Testis (tissue), 3 donors: ENCODE measurements around the gene TEX53. TPM values are rescaled to one million over a fixed set of nuclear protein-coding genes. Genes with fewer than 3 reads are reported as not detected.

ENCODE experiments used
- DNase-seq: peaks from one replicate; pipeline ENCODE4 v3.0.0-alpha.2; 2019
- H3K27ac ChIP-seq, 2 donors: fragments of 200-600 bp; sonication (generic); one replicate each; pipeline ENCODE4 v1.5.1; 2019
- H3K27me3 ChIP-seq: fragments of 200-600 bp; sonication (generic); one replicate; pipeline ENCODE4 v1.5.1; 2019
- H3K36me3 ChIP-seq: fragments of 200-600 bp; sonication (generic); one replicate; pipeline ENCODE4 v1.5.1; 2017; ENCODE audit warnings: low read depth; ENCODE audit errors: missing control alignments
- H3K4me1 ChIP-seq: fragments of 200-600 bp; sonication (generic); one replicate; pipeline ENCODE4 v1.5.1; 2019
- H3K4me3 ChIP-seq, 2 donors: fragments of 200-600 bp; sonication (generic); one replicate each; pipeline ENCODE4 v1.5.1; 2017 to 2019
- H3K9me3 ChIP-seq: fragments of 200-600 bp; sonication (generic); one replicate; pipeline ENCODE4 v1.5.1; 2017
- POLR2A ChIP-seq: fragments of 450-650 bp; IDR thresholded peaks from one replicate; pipeline ENCODE4 v1.6.1; 2017; ENCODE audit warnings: antibody characterized with exemption, mild to moderate bottlenecking, moderate library complexity
- WGBS, 2 donors: methylation state at CpG; one replicate each; pipeline ENCODE4 v1.1.5; 2018; 5-methylcytosine and 5-hydroxymethylcytosine counted together
- intact Hi-C: fragments of 100-400 bp; cut with DNase I; formaldehyde crosslinking; loops from one replicate; pipeline ENCODE4 v1.15.1; 2023; ENCODE audit warnings: low total_unique reads
- polyA plus RNA-seq: library from polyadenylated mRNA; stranded (reverse); fragments of 350-450 nt; fragmentation: Illumina TruSeq; extraction: RNeasy Lipid Tissue Mini Kit (QIAGEN cat#74804); gene quantifications from one replicate; pipeline ENCODE4 v1.2.3, GENCODE V29; 2014; ENCODE audit warnings: low read depth, low replicate concordance; ENCODE audit not compliant: insufficient read depth
- small RNA-seq, 2 donors: library from RNA; depleted of rRNA; stranded (forward); fragments of <200 nt; gene quantifications; one replicate each; pipeline ENCODE3, GENCODE V24; 2016
- total RNA-seq, 2 donors: library from RNA; depleted of rRNA; stranded (reverse); fragments of >200 nt; gene quantifications; one replicate each; pipeline ENCODE4 v1.2.3, GENCODE V29; 2016
- TF ChIP-seq, protein P1 (sequence below), 3 experiments: fragments of 450-650 bp in 2 of 3; fragments of 200-600 bp in 1 of 3; sonication (generic) in 1 of 3; IDR thresholded peaks; one replicate each; pipeline ENCODE4 v1.5.1; 2016 to 2019; ENCODE audit warnings: antibody characterized with exemption in 3 of 3, mild to moderate bottlenecking in 2 of 3, moderate library complexity in 1 of 3

The TEX53 gene
- total and polyA plus RNA-seq, 3 donors from 2014 or later: 13.4 to 68.8 (median 23.5) TPM

- TF ChIP-seq POLR2A: no peak
- TF ChIP-seq, protein P1, sequence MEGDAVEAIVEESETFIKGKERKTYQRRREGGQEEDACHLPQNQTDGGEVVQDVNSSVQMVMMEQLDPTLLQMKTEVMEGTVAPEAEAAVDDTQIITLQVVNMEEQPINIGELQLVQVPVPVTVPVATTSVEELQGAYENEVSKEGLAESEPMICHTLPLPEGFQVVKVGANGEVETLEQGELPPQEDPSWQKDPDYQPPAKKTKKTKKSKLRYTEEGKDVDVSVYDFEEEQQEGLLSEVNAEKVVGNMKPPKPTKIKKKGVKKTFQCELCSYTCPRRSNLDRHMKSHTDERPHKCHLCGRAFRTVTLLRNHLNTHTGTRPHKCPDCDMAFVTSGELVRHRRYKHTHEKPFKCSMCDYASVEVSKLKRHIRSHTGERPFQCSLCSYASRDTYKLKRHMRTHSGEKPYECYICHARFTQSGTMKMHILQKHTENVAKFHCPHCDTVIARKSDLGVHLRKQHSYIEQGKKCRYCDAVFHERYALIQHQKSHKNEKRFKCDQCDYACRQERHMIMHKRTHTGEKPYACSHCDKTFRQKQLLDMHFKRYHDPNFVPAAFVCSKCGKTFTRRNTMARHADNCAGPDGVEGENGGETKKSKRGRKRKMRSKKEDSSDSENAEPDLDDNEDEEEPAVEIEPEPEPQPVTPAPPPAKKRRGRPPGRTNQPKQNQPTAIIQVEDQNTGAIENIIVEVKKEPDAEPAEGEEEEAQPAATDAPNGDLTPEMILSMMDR (IDR thresholded peaks at IDR 0.05): no peak
- peak overlapping the region; percentile 71 to 72 for H3K4me3 ChIP-seq
- H3K27me3 ChIP-seq: no peaks in the 10 kb centered on the region
- 1 to 2% methylated on average over 22 to 52 of the region's 58 CpGs for WGBS, 2 donors
- H3K36me3 ChIP-seq: no peaks in the 10 kb centered on the region
- H3K4me1 ChIP-seq: peaks cover 27% of the 10 kb centered on the region
- H3K9me3 ChIP-seq: no peaks in the 10 kb centered on the region
- intact Hi-C loops: no loop called here
- H3K27ac ChIP-seq: peak overlapping the region; percentile 90 to 95
- DNase-seq: peak; percentile 84
Observed at GRCh38 chr9:114611516-114612271, 45.9 kb downstream of the TEX53 start.

GRCh38 chr9:114608525-114608796 lies 49.1 kb downstream of the TEX53 start:
- DNase-seq: no peak
- WGBS, 2 donors: 58 to 74% methylated on average over 2 of the region's 2 CpGs

GRCh38 chr9:114607671-114608524 lies 49.7 kb downstream of the TEX53 start:
- H3K36me3 ChIP-seq: no peaks in the 10 kb centered on the region
- H3K4me1 ChIP-seq: peaks cover 13% of the 10 kb centered on the region
- no peaks in the 10 kb centered on the region for H3K9me3 ChIP-seq
- intact Hi-C loops: no loop called here
- H3K27ac ChIP-seq: no peak overlapping the region
- no peak for TF ChIP-seq POLR2A
- TF ChIP-seq, protein P1 (IDR thresholded peaks at IDR 0.05): no peak
- no peaks in the 10 kb centered on the region for H3K27me3 ChIP-seq
- 64 to 80% methylated on average over 6 of the region's 6 CpGs for WGBS, 2 donors
- no peak overlapping the region for H3K4me3 ChIP-seq
- no peak for DNase-seq

More at GRCh38 chr9:114608525-114608796, 49.1 kb downstream of the TEX53 start:
- Histone ChIP-seq H3K4me1 (peaks cover 19% of the 10 kb centered on the region), H3K4me3 (no peak overlapping the region), H3K36me3 (no peaks in the 10 kb centered on the region), H3K27ac (no peak overlapping the region), H3K9me3 (no peaks in the 10 kb centered on the region), H3K27me3 (no peaks in the 10 kb centered on the region)
- intact Hi-C loops: no loop called here
- TF ChIP-seq, protein P1 (IDR thresholded peaks at IDR 0.05): no peak

DNA sequence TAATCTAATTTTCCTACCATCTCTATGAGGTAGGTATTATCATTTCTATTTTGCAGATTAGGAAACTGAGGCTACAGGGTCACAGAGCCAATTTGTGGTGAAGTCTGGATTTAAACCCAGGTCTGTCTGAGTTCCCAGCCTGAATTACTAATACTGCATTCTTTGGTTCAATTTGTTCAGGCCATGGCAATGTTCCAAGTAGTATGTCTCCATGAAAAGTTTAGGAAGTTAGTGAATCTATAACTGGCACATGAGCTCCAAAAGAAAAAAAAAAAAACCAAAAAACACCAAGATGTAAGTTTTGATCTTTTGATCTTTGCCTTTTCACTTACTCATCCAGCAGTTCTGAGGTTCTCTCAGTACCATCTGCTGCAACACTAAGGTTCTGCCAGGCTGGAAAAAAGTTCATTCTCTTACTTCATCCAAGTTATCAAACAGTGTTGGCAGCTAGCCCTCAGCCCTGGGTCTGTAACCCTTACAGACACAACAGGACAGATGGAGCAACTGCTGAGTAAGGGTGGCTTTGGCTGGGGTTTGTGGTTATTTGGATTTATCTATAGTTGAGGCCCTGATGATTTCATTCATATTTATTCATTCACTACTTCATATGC lies 50.9 kb downstream of the TEX53 start:
- Histone ChIP-seq H3K27me3 (no peaks in the 10 kb centered on the region), H3K4me1 (peaks cover 6% of the 10 kb centered on the region), H3K36me3 (no peaks in the 10 kb centered on the region), H3K27ac (no peak overlapping the region), H3K4me3 (no peak overlapping the region), H3K9me3 (no peaks in the 10 kb centered on the region)
- TF ChIP-seq POLR2A: no peak
- TF ChIP-seq, protein P1 (IDR thresholded peaks at IDR 0.05): no peak
- intact Hi-C loops: no loop called here
- peak; percentile 79 for DNase-seq

Small RNA genes within 50 kb of the gene (small RNA-seq; reads per million reads assigned to genes)
- gene RF00019: 0 reads per million in 2 donors

Other genes with a start within 250 kb of the TEX53 start
- gene WHRN, start 152.3 kb downstream of the TEX53 start, total RNA-seq: 100 to 1,000 TPM; 181 to 208 TPM
- gene WHRN, start 152.3 kb downstream of the TEX53 start, polyA plus RNA-seq: 70.3 TPM
- 100 to 1,000 TPM; 233 to 243 TPM for gene ATP6V1G1, start 70.0 kb downstream of the TEX53 start, total RNA-seq
- gene ATP6V1G1, start 70.0 kb downstream of the TEX53 start, polyA plus RNA-seq: 215 TPM
- gene TMEM268, start 46.5 kb downstream of the TEX53 start, total RNA-seq: 10 to 100 TPM; 23.8 to 26.1 TPM
- gene TMEM268, start 46.5 kb downstream of the TEX53 start, polyA plus RNA-seq: 11.3 TPM
- gene TEX48, start 24.4 kb upstream of the TEX53 start, total RNA-seq: 10 to 100 TPM; 11.5 to 44.0 TPM
- 34.6 TPM for gene TEX48, start 24.4 kb upstream of the TEX53 start, polyA plus RNA-seq
- under 1 TPM in 1 of 2 donors, not detected in 1; 0.06 TPM for gene TNFSF15, start 148.2 kb upstream of the TEX53 start, total RNA-seq
- gene TNFSF15, start 148.2 kb upstream of the TEX53 start, polyA plus RNA-seq: 0.40 TPM